Smooth muscle cell (in vitro differentiated cells): ENCODE results near the gene MBNL3. TPM values are rescaled to one million over a fixed set of nuclear protein-coding genes. Genes with fewer than 3 reads are reported as not detected.
"Not testable (repeated sequence)": the region's sequence is repeated elsewhere in the genome, so short reads cannot be mapped to it uniquely, and the experiment has no call there.

Experiments used
- DNase-seq: peaks from one replicate; lab custom pipeline; 2025; ENCODE audit not compliant: unreplicated experiment; lab: John Stamatoyannopoulos, UW
- H2AFZ ChIP-seq: fragments of 200-600 bp; sonication (generic); 2 replicates; pipeline ENCODE4 v1.6.0; 2016; ENCODE audit warnings: antibody characterized with exemption, low read depth, mild to moderate bottlenecking
- H3F3A ChIP-seq: fragments of 200-600 bp; sonication (generic); 2 replicates; pipeline ENCODE4 v1.6.0; 2017; ENCODE audit warnings: antibody characterized with exemption, low read depth
- H3K27ac ChIP-seq: fragments of 200-600 bp; sonication (generic); 2 replicates; pipeline ENCODE4 v1.5.1; 2016; ENCODE audit warnings: low read depth, mild to moderate bottlenecking
- H3K27me3 ChIP-seq: fragments of 200-600 bp; sonication (generic); 2 replicates; pipeline ENCODE4 v1.6.1; 2016; ENCODE audit warnings: low read depth, mild to moderate bottlenecking
- H3K36me3 ChIP-seq: fragments of 200-600 bp; sonication (generic); 2 replicates; pipeline ENCODE4 v1.5.1; 2016; ENCODE audit warnings: low read depth
- H3K4me1 ChIP-seq: fragments of 200-600 bp; sonication (generic); 2 replicates; pipeline ENCODE4 v1.5.1; 2016; ENCODE audit warnings: low read depth
- H3K4me2 ChIP-seq: fragments of 200-600 bp; sonication (generic); 2 replicates; pipeline ENCODE4 v1.6.0; 2016; ENCODE audit warnings: mild to moderate bottlenecking
- H3K4me3 ChIP-seq: fragments of 200-600 bp; sonication (generic); 2 replicates; pipeline ENCODE4 v1.5.1; 2016; ENCODE audit warnings: mild to moderate bottlenecking
- H3K79me2 ChIP-seq: fragments of 200-600 bp; sonication (generic); 2 replicates; pipeline ENCODE4 v1.6.0; 2016; ENCODE audit warnings: low read depth, mild to moderate bottlenecking
- H3K9ac ChIP-seq: fragments of 200-600 bp; sonication (generic); 2 replicates; pipeline ENCODE4 v1.6.0; 2016; ENCODE audit warnings: low read depth
- H3K9me3 ChIP-seq: fragments of 200-600 bp; sonication (generic); replicated peaks from 2 replicates; pipeline ENCODE4 v1.5.1; 2016; ENCODE audit warnings: low read depth
- H4K20me1 ChIP-seq: fragments of 200-600 bp; sonication (generic); 2 replicates; pipeline ENCODE4 v1.6.0; 2016; ENCODE audit warnings: low read depth
- CTCF ChIP-seq: fragments of 200-600 bp; sonication (generic); IDR thresholded peaks from 2 replicates; pipeline ENCODE4 v1.5.1; 2017; ENCODE audit warnings: borderline replicate concordance, mild to moderate bottlenecking, antibody characterized with exemption; ENCODE audit not compliant: insufficient read depth, poor library complexity, severe bottlenecking
- WGBS: methylation state at CpG from one replicate; pipeline ENCODE4 v1.1.7; 2016; ENCODE audit warnings: low lambda C conversion rate; 5-methylcytosine and 5-hydroxymethylcytosine counted together
- polyA plus RNA-seq: library from polyadenylated mRNA; unstranded; fragments of >200 nt; fragmentation: Nextera tagmentation; extraction: Ambion mirVana; gene quantifications from 2 replicates; pipeline ENCODE4 v1.2.1, GENCODE V29; 2016
- total RNA-seq: library from RNA; depleted of rRNA; stranded (reverse); fragments of >200 nt; gene quantifications from 2 replicates; pipeline ENCODE4 v1.2.3, GENCODE V29; 2014

MBNL3 gene
- total and polyA plus RNA-seq, 2 experiments from 2014 or later, result 15.7 to 49.0 TPM

GRCh38 chrX:132333351-132333750 is 155.5 kb downstream of the MBNL3 start:
- Histone ChIP-seq H3K27ac (no peak overlapping the region), H2AFZ (no peak overlapping the region)
- 85% methylated on average over 4 of the region's 4 CpGs for WGBS

GRCh38 chrX:132331532-132331931 is 157.3 kb downstream of the MBNL3 start:
- no peaks in the 10 kb centered on the region for H3F3A ChIP-seq
- no peak overlapping the region for H2AFZ ChIP-seq
- H3K27me3 ChIP-seq, result no peaks in the 10 kb centered on the region
- no peak overlapping the region for H3K4me2 ChIP-seq
- TF ChIP-seq CTCF, result no peak
- no peaks in the 10 kb centered on the region for H3K79me2 ChIP-seq
- 71% methylated on average over 3 of the region's 3 CpGs for WGBS
- H3K4me1 ChIP-seq, result no peaks in the 10 kb centered on the region
- H3K9ac ChIP-seq, result no peak overlapping the region
- peaks cover 5% of the 10 kb centered on the region for H3K9me3 ChIP-seq
- no peak overlapping the region for H3K4me3 ChIP-seq
- no peaks in the 10 kb centered on the region for H3K36me3 ChIP-seq
- H3K27ac ChIP-seq, result no peak overlapping the region
- DNase-seq, result no peak
- no peaks in the 10 kb centered on the region for H4K20me1 ChIP-seq

More at GRCh38 chrX:132333351-132333750, 155.5 kb downstream of the MBNL3 start:
- Histone ChIP-seq H3K9me3 (peaks cover 5% of the 10 kb centered on the region), H3K4me1 (no peaks in the 10 kb centered on the region), H3K9ac (no peak overlapping the region), H3K36me3 (no peaks in the 10 kb centered on the region), H3F3A (no peaks in the 10 kb centered on the region), H3K27me3 (no peaks in the 10 kb centered on the region), H4K20me1 (no peaks in the 10 kb centered on the region), H3K79me2 (no peaks in the 10 kb centered on the region), H3K4me2 (no peak overlapping the region), H3K4me3 (no peak overlapping the region)
- DNase-seq, result no peak
- no peak for TF ChIP-seq CTCF

- Histone ChIP-seq H2AFZ (no peak overlapping the region), H3F3A (no peaks in the 10 kb centered on the region), H3K9ac (no peak overlapping the region), H3K4me1 (no peaks in the 10 kb centered on the region), H3K4me2 (no peak overlapping the region), H3K27me3 (no peaks in the 10 kb centered on the region), H3K9me3 (peaks cover 5% of the 10 kb centered on the region), H3K27ac (no peak overlapping the region), H3K79me2 (no peaks in the 10 kb centered on the region), H4K20me1 (no peaks in the 10 kb centered on the region), H3K36me3 (no peaks in the 10 kb centered on the region), H3K4me3 (no peak overlapping the region)
- no peak for TF ChIP-seq CTCF
- DNase-seq, result no peak
Measured at GRCh38 chrX:132331000-132331399, 157.8 kb downstream of the MBNL3 start.

GRCh38 chrX:132330156-132330729 is 158.6 kb downstream of the MBNL3 start:
- Histone ChIP-seq H3K9ac (no peak overlapping the region), H3K27ac (no peak overlapping the region), H2AFZ (no peak overlapping the region), H3F3A (no peaks in the 10 kb centered on the region), H3K4me3 (no peak overlapping the region), H3K9me3 (peaks cover 5% of the 10 kb centered on the region), H3K27me3 (no peaks in the 10 kb centered on the region), H3K4me1 (no peaks in the 10 kb centered on the region), H3K36me3 (no peaks in the 10 kb centered on the region), H3K79me2 (no peaks in the 10 kb centered on the region), H3K4me2 (no peak overlapping the region), H4K20me1 (no peaks in the 10 kb centered on the region)
- no peak for DNase-seq
- WGBS, result 72% methylated on average over 2 of the region's 2 CpGs
- TF ChIP-seq CTCF, result no peak

GRCh38 chrX:132326960-132327359 is 161.9 kb downstream of the MBNL3 start:
- not testable (repeated sequence) for H2AFZ ChIP-seq, H3K9ac ChIP-seq, H3K79me2 ChIP-seq, H3F3A ChIP-seq, H3K27ac ChIP-seq, H3K4me3 ChIP-seq, H4K20me1 ChIP-seq, DNase-seq, H3K4me2 ChIP-seq, H3K27me3 ChIP-seq, H3K4me1 ChIP-seq, H3K9me3 ChIP-seq, H3K36me3 ChIP-seq
- 98% methylated on average over 2 of the region's 2 CpGs for WGBS
